Activated effector memory CD4-positive, alpha-beta T cell treated with anti-CD3 and anti-CD28 coated beads, Interleukin-2, amount 50 U/mL, for 16 hours (primary cell): Measurements from ENCODE around the gene GET4.
"Not testable (repeated sequence)": the region's sequence is repeated elsewhere in the genome, so short reads cannot be mapped to it uniquely, and the experiment has no call there.

Experiments used
- DNase-seq: peaks from one replicate; pipeline ENCODE4 v3.0.0-alpha.2; 2020

GET4 gene

GRCh38 chr7:871900-872537 lies 4.3 kb upstream of the GET4 start:
- DNase-seq = no peak

- not testable (repeated sequence) for DNase-seq
These were observed 3.7 kb upstream of the GET4 start for GRCh38 chr7:872685-873084.

- peak; percentile 89 for DNase-seq
These were observed 2.9 kb upstream of the GET4 start for GRCh38 chr7:873367-874002.

GRCh38 chr7:874031-874749 lies 2.2 kb upstream of the GET4 start:
- no peak for DNase-seq

GRCh38 chr7:875051-875450 lies 1.3 kb upstream of the GET4 start:
- DNase-seq = no peak

- DNase-seq = no peak
These were observed 778 bp upstream of the GET4 start for GRCh38 chr7:875476-876076.

- no peak for DNase-seq
These were observed 588 bp downstream of the GET4 start for GRCh38 chr7:876972-877311.

- DNase-seq = no peak
These were observed 1.2 kb downstream of the GET4 start for GRCh38 chr7:877312-878232.

- DNase-seq = no peak
These were observed 2.7 kb downstream of the GET4 start for GRCh38 chr7:879093-879492.

GRCh38 chr7:879706-880105 lies 3.4 kb downstream of the GET4 start:
- no peak for DNase-seq

- DNase-seq = no peak
These were observed 4.1 kb downstream of the GET4 start for GRCh38 chr7:880450-880849.

- no peak for DNase-seq
These were observed 5.3 kb downstream of the GET4 start for GRCh38 chr7:881441-882234.

GRCh38 chr7:882336-883035 lies 6.1 kb downstream of the GET4 start:
- DNase-seq = no peak

GRCh38 chr7:883055-884021 lies 7.0 kb downstream of the GET4 start:
- DNase-seq = no peak

GRCh38 chr7:884191-885003 lies 8.0 kb downstream of the GET4 start:
- DNase-seq = no peak

GRCh38 chr7:885261-885892 lies 9.0 kb downstream of the GET4 start:
- no peak for DNase-seq

GRCh38 chr7:885893-886625 lies 9.7 kb downstream of the GET4 start:
- no peak for DNase-seq
